Parathyroid adenoma (tissue), 2 donors: ENCODE results near the gene WDR38.

Source experiments
- H2AFZ ChIP-seq: fragments of 300-600 bp; sonication (generic); one replicate; pipeline ENCODE4 v1.7.0; 2017; ENCODE audit warnings: antibody characterized with exemption, mild to moderate bottlenecking
- H3K27ac ChIP-seq: fragments of 300-600 bp; sonication (generic); one replicate; pipeline ENCODE4 v1.7.0; 2017
- H3K27me3 ChIP-seq: fragments of 300-600 bp; sonication (generic); one replicate; pipeline ENCODE4 v1.7.0; 2017; ENCODE audit warnings: low read length; ENCODE audit not compliant: control insufficient read depth, insufficient read depth
- H3K36me3 ChIP-seq: fragments of 300-600 bp; sonication (generic); one replicate; pipeline ENCODE4 v1.7.0; 2017; ENCODE audit warnings: low read length; ENCODE audit not compliant: control insufficient read depth, insufficient read depth
- H3K4me1 ChIP-seq: fragments of 300-600 bp; sonication (generic); one replicate; pipeline ENCODE4 v1.7.0; 2017; ENCODE audit warnings: control low read depth
- H3K4me2 ChIP-seq: fragments of 300-600 bp; sonication (generic); one replicate; pipeline ENCODE4 v1.7.0; 2017; ENCODE audit warnings: low read length
- H3K4me3 ChIP-seq: fragments of 300-600 bp; sonication (generic); one replicate; pipeline ENCODE4 v1.7.0; 2017; ENCODE audit warnings: low read depth, low read length
- H3K79me2 ChIP-seq: fragments of 300-600 bp; sonication (generic); one replicate; pipeline ENCODE4 v1.7.0; 2017; ENCODE audit warnings: control low read depth
- H3K9ac ChIP-seq: fragments of 300-600 bp; sonication (generic); one replicate; pipeline ENCODE4 v1.7.0; 2017; ENCODE audit warnings: mild to moderate bottlenecking
- H3K9me3 ChIP-seq: fragments of 300-600 bp; sonication (generic); one replicate; pipeline ENCODE4 v1.7.0; 2017; ENCODE audit warnings: low read length; ENCODE audit not compliant: control insufficient read depth
- TF ChIP-seq, protein P1 (sequence below): fragments of 300-600 bp; sonication (generic); IDR thresholded peaks from one replicate; pipeline ENCODE4 v1.7.0; 2017; ENCODE audit warnings: antibody characterized with exemption, mild to moderate bottlenecking
- donor health status: primary hyperparathyroidism.

Gene WDR38

GRCh38 chr9:124881138-124881743, 28.0 kb downstream of the WDR38 start:
- no peaks in the 10 kb centered on the region for H3K27me3 ChIP-seq
- no peak overlapping the region for H3K27ac ChIP-seq
- H3K4me1 ChIP-seq: no peaks in the 10 kb centered on the region
- no peak overlapping the region for H3K9ac ChIP-seq
- no peaks in the 10 kb centered on the region for H3K9me3 ChIP-seq
- no peaks in the 10 kb centered on the region for H3K36me3 ChIP-seq
- no peak overlapping the region for H3K4me3 ChIP-seq
- H2AFZ ChIP-seq: no peak overlapping the region
- H3K4me2 ChIP-seq: no peak overlapping the region
- no peaks in the 10 kb centered on the region for H3K79me2 ChIP-seq
- TF ChIP-seq, protein P1, sequence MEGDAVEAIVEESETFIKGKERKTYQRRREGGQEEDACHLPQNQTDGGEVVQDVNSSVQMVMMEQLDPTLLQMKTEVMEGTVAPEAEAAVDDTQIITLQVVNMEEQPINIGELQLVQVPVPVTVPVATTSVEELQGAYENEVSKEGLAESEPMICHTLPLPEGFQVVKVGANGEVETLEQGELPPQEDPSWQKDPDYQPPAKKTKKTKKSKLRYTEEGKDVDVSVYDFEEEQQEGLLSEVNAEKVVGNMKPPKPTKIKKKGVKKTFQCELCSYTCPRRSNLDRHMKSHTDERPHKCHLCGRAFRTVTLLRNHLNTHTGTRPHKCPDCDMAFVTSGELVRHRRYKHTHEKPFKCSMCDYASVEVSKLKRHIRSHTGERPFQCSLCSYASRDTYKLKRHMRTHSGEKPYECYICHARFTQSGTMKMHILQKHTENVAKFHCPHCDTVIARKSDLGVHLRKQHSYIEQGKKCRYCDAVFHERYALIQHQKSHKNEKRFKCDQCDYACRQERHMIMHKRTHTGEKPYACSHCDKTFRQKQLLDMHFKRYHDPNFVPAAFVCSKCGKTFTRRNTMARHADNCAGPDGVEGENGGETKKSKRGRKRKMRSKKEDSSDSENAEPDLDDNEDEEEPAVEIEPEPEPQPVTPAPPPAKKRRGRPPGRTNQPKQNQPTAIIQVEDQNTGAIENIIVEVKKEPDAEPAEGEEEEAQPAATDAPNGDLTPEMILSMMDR: no peak

DNA sequence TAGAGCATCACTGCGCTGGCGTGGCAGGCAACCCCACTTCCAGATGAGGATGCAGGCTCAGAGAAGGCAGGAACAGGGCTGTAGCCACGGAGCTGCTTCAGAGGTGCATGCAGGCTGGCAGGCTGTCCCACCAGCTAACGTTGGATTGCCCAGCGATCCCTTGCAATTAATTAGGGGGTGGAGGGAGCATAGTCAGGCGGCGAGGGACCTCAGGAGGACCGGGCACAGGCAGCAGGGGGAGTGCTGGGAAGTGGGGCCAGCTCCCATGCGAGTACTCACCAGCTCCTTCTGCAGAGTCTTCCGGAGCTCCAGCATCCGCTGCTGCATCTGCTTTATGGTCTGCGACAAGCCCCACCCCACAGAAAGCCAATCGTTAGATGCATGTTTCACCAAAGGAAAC, 29.0 kb downstream of the WDR38 start:
- Histone ChIP-seq H3K36me3 (no peaks in the 10 kb centered on the region), H3K27ac (no peak overlapping the region)

GRCh38 chr9:124884376-124884775, 31.1 kb downstream of the WDR38 start:
- H3K4me3 ChIP-seq: no peak overlapping the region
- H3K36me3 ChIP-seq: no peaks in the 10 kb centered on the region

More for the DNA sequence above, 29.0 kb downstream of the WDR38 start:
- no peak overlapping the region for H2AFZ ChIP-seq
- no peaks in the 10 kb centered on the region for H3K79me2 ChIP-seq
- no peaks in the 10 kb centered on the region for H3K9me3 ChIP-seq
- TF ChIP-seq, protein P1: no peak
- no peak overlapping the region for H3K4me3 ChIP-seq
- no peak overlapping the region for H3K9ac ChIP-seq
- H3K4me2 ChIP-seq: no peak overlapping the region
- H3K4me1 ChIP-seq: no peaks in the 10 kb centered on the region
- no peaks in the 10 kb centered on the region for H3K27me3 ChIP-seq

GRCh38 chr9:124885551-124885950, 32.3 kb downstream of the WDR38 start:
- H3K4me2 ChIP-seq: no peak overlapping the region
- no peaks in the 10 kb centered on the region for H3K4me1 ChIP-seq
- no peak overlapping the region for H3K9ac ChIP-seq
- H3K27me3 ChIP-seq: no peaks in the 10 kb centered on the region
- no peak overlapping the region for H3K4me3 ChIP-seq
- H3K27ac ChIP-seq: no peak overlapping the region
- H3K79me2 ChIP-seq: no peaks in the 10 kb centered on the region
- H2AFZ ChIP-seq: no peak overlapping the region
- no peaks in the 10 kb centered on the region for H3K36me3 ChIP-seq
- no peaks in the 10 kb centered on the region for H3K9me3 ChIP-seq
- TF ChIP-seq, protein P1: no peak

More at GRCh38 chr9:124884376-124884775, 31.1 kb downstream of the WDR38 start:
- H3K9me3 ChIP-seq: no peaks in the 10 kb centered on the region
- no peak overlapping the region for H3K27ac ChIP-seq
- no peak overlapping the region for H3K4me2 ChIP-seq
- no peaks in the 10 kb centered on the region for H3K79me2 ChIP-seq
- no peak overlapping the region for H2AFZ ChIP-seq
- H3K27me3 ChIP-seq: no peaks in the 10 kb centered on the region
- H3K9ac ChIP-seq: no peak overlapping the region
- TF ChIP-seq, protein P1: no peak
- H3K4me1 ChIP-seq: no peaks in the 10 kb centered on the region

GRCh38 chr9:124886461-124886860, 33.2 kb downstream of the WDR38 start:
- Histone ChIP-seq H2AFZ (no peak overlapping the region), H3K79me2 (no peaks in the 10 kb centered on the region), H3K9ac (no peak overlapping the region), H3K4me1 (no peaks in the 10 kb centered on the region), H3K36me3 (no peaks in the 10 kb centered on the region), H3K4me3 (no peak overlapping the region), H3K4me2 (no peak overlapping the region), H3K9me3 (no peaks in the 10 kb centered on the region), H3K27me3 (no peaks in the 10 kb centered on the region), H3K27ac (no peak overlapping the region)
- TF ChIP-seq, protein P1: no peak
